Heart right ventricle (tissue), 16 donors: ENCODE data around the gene NEDD8. TPM values are rescaled to one million over a fixed set of nuclear protein-coding genes. Genes with fewer than 3 reads are reported as not detected.

Experiments
- ATAC-seq, 8 donors: fragments of 200-7000 bp; cut with Tn5 transposase; one replicate each; pipeline ENCODE4 v1.9.1; 2020; ENCODE audit warnings: mild to moderate bottlenecking in 8 of 8, moderate library complexity in 8 of 8, moderate number of reproducible peaks in 1 of 8
- DNase-seq, 2 donors: peaks; one replicate each; pipeline ENCODE4 v3.0.0-alpha.2; 2020
- H3K27ac ChIP-seq, 10 donors: fragments of 200-600 bp; sonication (generic) in 2 of 10; one replicate each; pipeline versions ENCODE4 v1.5.0 to v1.8.0; 2020 to 2022; ENCODE audit warnings: mild to moderate bottlenecking in 3 of 10
- H3K27me3 ChIP-seq, 7 donors: fragments of 200-600 bp; one replicate each; pipeline ENCODE4 v1.8.0; 2021 to 2022; ENCODE audit warnings: mild to moderate bottlenecking in 2 of 7
- H3K36me3 ChIP-seq, 9 donors: fragments of 200-600 bp; sonication (generic) in 1 of 9; one replicate each; pipeline versions ENCODE4 v1.5.0 to v1.8.0; 2020 to 2022; ENCODE audit warnings: mild to moderate bottlenecking in 2 of 9
- H3K4me1 ChIP-seq, 9 donors: fragments of 200-600 bp; sonication (generic) in 1 of 9; one replicate each; pipeline versions ENCODE4 v1.5.0 to v1.8.0; 2020 to 2022; ENCODE audit warnings: mild to moderate bottlenecking in 4 of 9
- H3K4me3 ChIP-seq, 10 donors: fragments of 200-600 bp; sonication (generic) in 2 of 10; one replicate each; pipeline versions ENCODE4 v1.5.0 to v1.8.0; 2020 to 2022; ENCODE audit warnings: mild to moderate bottlenecking in 7 of 10, moderate library complexity in 2 of 10
- H3K9me3 ChIP-seq, 11 donors: fragments of 200-600 bp in 10 of 11; sonication (generic) in 2 of 11; one replicate each; pipeline versions ENCODE4 v1.5.0 to v1.8.0; 2013 to 2022; ENCODE audit warnings: mild to moderate bottlenecking in 2 of 11, control low read depth in 1 of 11, moderate library complexity in 1 of 11
- WGBS, 2 donors: extraction: QIAGEN DNeasy Blood & Tissue Kit; methylation state at CpG; one replicate each; pipeline ENCODE4 v1.1.7; 2013; ENCODE audit warnings: inconsistent platforms in 1 of 2; 5-methylcytosine and 5-hydroxymethylcytosine counted together
- intact Hi-C, 10 donors: fragments of 100-400 bp; cut with DNase I; formaldehyde crosslinking; loops; one replicate each; pipeline versions ENCODE4 v1.11.1 to v1.14.2; 2022
- polyA plus RNA-seq, 2 donors: library from polyadenylated mRNA; stranded (reverse); fragments of 200-250 nt; gene quantifications; one replicate each; pipeline ENCODE4 v1.2.3, GENCODE V29; 2013
- total RNA-seq, 10 donors: library from RNA; stranded (reverse); fragmentation: NEBNext Ultra II Directional in 3 of 10; extraction: Animal tissue kit (Norgen Biotek cat#: 25700) in 3 of 10; gene quantifications; one replicate each; pipeline versions ENCODE4 v1.2.1 to v1.2.4, GENCODE V29; 2021 to 2023
- TF ChIP-seq, protein P1 (sequence below), 9 donors: fragments of 200-600 bp; sonication (generic) in 2 of 9; IDR thresholded peaks; one replicate each; pipeline versions ENCODE4 v1.5.0 to v1.8.0; 2021 to 2022; ENCODE audit warnings: antibody characterized with exemption in 9 of 9, mild to moderate bottlenecking in 5 of 9, moderate library complexity in 1 of 9
- donor health status: Arrhythmogenic right ventricular cardiomyopathy.
- donor health status: ischemic (EF 13 %, LVEDD 7.1; RV severe dilation, severe dysfunction).
- donor health status: healthy with polysubstance abuse.
- donor health status: DM: no; HTN: yes; CAD: no.
- donor health status: DM: no; HTN: no; CAD: no.
- donor health status: ischemic (EF 25% LVEDD 6.9; RV normal size, moderate dysfunction).
- donor health status: ischemic (EF 25% LVEDD 5.7; RV mildly dilated, moderate dysfunction).
- donor health status: healthy.
- donor health status: DM: yes; HTN: yes; CAD: no.
- donor health status: Ischemic cardiomyopathy.
- donor health status: ischemic (EF 35%, LVEDD 5.7; RV mildly dilated, moderate dysfunction).
- donor health status: nonischemic (EF 11% LVEDD 7.7; RV severe dilation, severe dysfunction).
- donor health status: DM: yes; HTN: yes; CAD: no.
- donor health status: PGD.
- donor health status: ischemic (EF 29% LVEDD 5.4; RV normal size, mild dysfunction).
- donor health status: nonischemic (EF 23%, LVEDD 6.1; RV moderate dilation, normal function).

The NEDD8 gene
- total and polyA plus RNA-seq, 12 donors = 154 to 325 (median 199) TPM

DNA sequence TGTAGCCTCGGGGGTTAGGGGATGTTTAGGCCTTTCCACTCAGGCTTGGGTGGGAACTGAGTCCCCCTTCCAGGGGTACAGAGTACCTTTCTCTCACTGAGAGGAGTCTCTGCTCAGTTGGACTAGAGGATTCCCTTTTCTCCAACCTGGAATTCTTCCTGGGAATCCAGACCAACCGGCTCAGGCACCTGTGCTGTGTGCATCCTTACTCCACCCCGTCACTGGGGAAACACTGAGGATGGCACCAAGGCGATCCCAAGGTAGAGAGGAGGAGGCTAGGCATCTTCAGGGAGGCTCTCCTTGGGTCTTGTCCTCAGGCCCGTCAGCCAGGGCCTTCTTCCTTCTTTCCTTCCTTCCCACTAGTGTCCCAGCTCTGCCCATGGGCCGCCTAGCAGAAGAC, 31.7 kb upstream of the NEDD8 start:
- H3K4me3 ChIP-seq = no peak overlapping the region
- no peak overlapping the region for H3K27ac ChIP-seq
- ATAC-seq = no peak
- no peaks in the 10 kb centered on the region for H3K9me3 ChIP-seq
- H3K4me1 ChIP-seq = no peaks in the 10 kb centered on the region
- peaks cover 0 to 39% (median 0%) of the 10 kb centered on the region in 9 donors for H3K36me3 ChIP-seq
- intact Hi-C loops = no loop called here
- DNase-seq = no peak
- no peaks in the 10 kb centered on the region for H3K27me3 ChIP-seq
- TF ChIP-seq, protein P1, sequence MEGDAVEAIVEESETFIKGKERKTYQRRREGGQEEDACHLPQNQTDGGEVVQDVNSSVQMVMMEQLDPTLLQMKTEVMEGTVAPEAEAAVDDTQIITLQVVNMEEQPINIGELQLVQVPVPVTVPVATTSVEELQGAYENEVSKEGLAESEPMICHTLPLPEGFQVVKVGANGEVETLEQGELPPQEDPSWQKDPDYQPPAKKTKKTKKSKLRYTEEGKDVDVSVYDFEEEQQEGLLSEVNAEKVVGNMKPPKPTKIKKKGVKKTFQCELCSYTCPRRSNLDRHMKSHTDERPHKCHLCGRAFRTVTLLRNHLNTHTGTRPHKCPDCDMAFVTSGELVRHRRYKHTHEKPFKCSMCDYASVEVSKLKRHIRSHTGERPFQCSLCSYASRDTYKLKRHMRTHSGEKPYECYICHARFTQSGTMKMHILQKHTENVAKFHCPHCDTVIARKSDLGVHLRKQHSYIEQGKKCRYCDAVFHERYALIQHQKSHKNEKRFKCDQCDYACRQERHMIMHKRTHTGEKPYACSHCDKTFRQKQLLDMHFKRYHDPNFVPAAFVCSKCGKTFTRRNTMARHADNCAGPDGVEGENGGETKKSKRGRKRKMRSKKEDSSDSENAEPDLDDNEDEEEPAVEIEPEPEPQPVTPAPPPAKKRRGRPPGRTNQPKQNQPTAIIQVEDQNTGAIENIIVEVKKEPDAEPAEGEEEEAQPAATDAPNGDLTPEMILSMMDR (IDR thresholded peaks at IDR 0.05) = no peak
- WGBS, 2 donors = 80 to 86% methylated on average over 6 of the region's 6 CpGs

DNA sequence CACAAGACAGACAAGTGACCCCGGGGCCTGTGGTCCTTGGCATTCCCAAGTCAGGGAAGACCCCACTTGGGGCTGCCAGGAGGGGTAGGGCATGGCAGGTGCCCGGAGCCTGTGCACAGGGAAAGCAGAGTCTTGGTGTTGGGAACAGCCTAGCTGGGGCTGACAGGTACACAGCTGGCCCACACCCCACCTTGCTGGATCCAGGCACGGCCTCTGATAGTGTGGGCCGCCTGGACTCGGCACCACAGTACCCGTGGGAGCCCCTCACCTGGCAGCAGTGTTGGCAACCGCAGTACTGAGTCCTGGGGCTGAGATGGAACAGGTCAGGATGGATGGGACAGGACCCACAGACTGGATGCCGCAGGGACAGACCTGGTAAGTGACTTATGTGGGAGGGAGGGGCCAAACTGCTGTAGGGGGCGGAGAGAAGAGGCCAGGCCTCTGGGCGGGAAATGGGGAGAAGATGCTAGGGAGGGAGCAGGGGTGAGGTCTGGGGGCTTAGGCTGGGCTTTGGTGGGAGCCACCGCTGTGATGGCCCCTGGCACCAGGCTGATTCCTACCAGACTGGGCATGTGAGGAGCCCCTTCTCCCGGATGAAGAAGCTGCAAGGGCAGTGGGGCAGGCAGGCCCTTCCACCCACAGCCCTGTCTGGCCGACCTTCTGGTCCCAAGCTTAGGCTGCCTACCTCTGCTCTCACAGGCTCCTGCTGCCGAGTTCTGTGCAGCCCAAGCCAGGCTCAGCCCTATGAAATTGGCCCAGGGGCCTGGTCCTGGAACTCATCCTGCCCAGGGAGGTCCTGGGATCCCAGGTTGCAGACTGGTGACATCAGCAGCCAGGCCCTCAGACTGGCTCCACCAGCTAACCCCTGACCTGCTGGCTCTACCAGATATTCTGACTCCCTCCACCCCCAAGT, 30.9 kb upstream of the NEDD8 start, which contains the start of gene TGM1:
Gene TGM1 (minus strand): TSS at position 357 of the 913 bp plus-strand sequence. CDS start 825 bp downstream, outside the sequence.
- no peak within 1 kb of the TSS for H3K27ac ChIP-seq
- ATAC-seq = peak in 1 of 8 donors; percentile 4
- WGBS, 2 donors = 87 to 88% methylated on average over 14 of the region's 14 CpGs

DNA sequence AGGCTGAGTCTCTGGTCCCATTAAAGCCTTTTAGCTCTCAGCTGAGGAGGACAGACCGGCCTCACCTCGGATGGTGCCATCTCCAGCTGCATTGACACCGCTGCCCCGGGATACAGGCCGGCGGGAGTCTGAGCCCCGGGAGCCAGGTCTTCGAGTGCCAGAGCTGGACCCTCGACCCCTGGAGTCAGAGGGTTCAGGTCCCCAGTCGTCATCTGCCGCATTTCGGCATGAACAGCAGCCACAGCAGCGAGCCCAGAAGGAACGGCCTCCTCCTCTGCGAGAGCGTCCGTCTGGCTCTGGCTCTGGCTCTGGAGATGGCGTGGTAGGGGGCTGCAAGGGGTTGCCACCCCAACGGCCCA, 29.8 kb upstream of the NEDD8 start:
- intact Hi-C loops = no loop called here
- TF ChIP-seq, protein P1 (IDR thresholded peaks at IDR 0.05) = no peak
- Histone ChIP-seq H3K4me1 (no peaks in the 10 kb centered on the region), H3K9me3 (no peaks in the 10 kb centered on the region), H3K27ac (no peak overlapping the region), H3K36me3 (peaks cover 0 to 21% (median 0%) of the 10 kb centered on the region in 9 donors), H3K4me3 (no peak overlapping the region), H3K27me3 (no peaks in the 10 kb centered on the region)
- ATAC-seq (no peak), DNase-seq (no peak)
- 90 to 94% methylated on average over 19 of the region's 19 CpGs for WGBS, 2 donors

More for the DNA sequence above, 30.9 kb upstream of the NEDD8 start, which contains the start of gene TGM1:
- Histone ChIP-seq H3K36me3 (peaks cover 0 to 32% (median 0%) of the 10 kb centered on the region in 9 donors), H3K4me1 (no peaks in the 10 kb centered on the region), H3K4me3 (no peak within 1 kb of the TSS), H3K9me3 (no peaks in the 10 kb centered on the region), H3K27me3 (no peaks in the 10 kb centered on the region)
- DNase-seq = no peak
- TF ChIP-seq, protein P1 (IDR thresholded peaks at IDR 0.05) = no peak
- intact Hi-C loops = no loop called here

DNA sequence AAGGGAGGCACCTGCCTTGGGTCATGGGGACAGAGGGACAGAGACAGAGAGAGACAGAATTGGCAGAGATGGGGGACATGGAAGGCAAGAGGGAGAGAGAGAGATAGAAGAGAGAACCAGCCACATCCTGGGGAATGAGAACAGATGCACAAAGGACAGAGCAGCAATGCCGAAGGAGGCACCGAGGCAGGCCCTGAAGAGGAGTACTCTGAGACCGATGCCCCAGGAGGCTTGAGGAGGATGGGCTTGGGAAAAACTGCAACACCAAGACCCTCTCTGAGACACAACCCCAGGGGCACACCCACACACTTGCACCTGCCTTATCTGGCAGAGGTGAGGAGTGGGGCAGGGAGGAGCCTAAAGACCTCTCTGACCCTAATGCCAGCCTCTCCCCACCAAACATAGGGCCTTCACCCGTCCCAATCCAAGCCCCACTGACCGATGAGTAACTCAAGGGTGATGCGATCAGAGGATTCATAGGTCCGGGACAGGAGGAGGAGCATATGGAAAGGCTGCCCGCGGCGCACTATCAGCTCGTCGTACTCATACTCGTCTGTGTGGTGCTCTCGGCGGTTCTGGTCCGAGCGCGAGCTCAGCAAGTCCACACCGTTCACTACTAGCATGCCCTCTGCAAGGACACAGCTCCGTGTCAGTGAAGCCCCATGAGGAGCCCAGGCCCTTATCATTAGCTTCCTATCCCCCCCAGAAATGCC, 29.2 kb upstream of the NEDD8 start:
- Histone ChIP-seq H3K27me3 (no peaks in the 10 kb centered on the region), H3K4me1 (no peaks in the 10 kb centered on the region), H3K4me3 (no peak overlapping the region), H3K27ac (no peak overlapping the region), H3K9me3 (no peaks in the 10 kb centered on the region), H3K36me3 (peaks cover 0 to 15% (median 0%) of the 10 kb centered on the region in 9 donors)
- DNase-seq = no peak
- TF ChIP-seq, protein P1 (IDR thresholded peaks at IDR 0.05) = no peak
- no peak for ATAC-seq
- WGBS, 2 donors = 81 to 91% methylated on average over 20 of the region's 20 CpGs
- intact Hi-C loops = no loop called here
